Adrenal gland (tissue), 5 donors: ENCODE data around the gene SLC35C1.

Experiments used
- POLR2A ChIP-seq, 2 donors: fragments of 450-650 bp; IDR thresholded peaks; one replicate each; pipeline ENCODE4 v1.6.1; 2017; ENCODE audit warnings: antibody characterized with exemption in 2 of 2, mild to moderate bottlenecking in 2 of 2, moderate library complexity in 1 of 2
- TF ChIP-seq, protein P1 (sequence below), 6 experiments: fragments of 450-650 bp in 4 of 6; fragments of 200-600 bp in 2 of 6; sonication (generic) in 1 of 6; IDR thresholded peaks; 1 replicate in 5 of 6; 2 replicates in 1 of 6; pipeline versions ENCODE4 v1.5.1 to v1.8.0; 2016 to 2021; ENCODE audit warnings: antibody characterized with exemption in 6 of 6, mild to moderate bottlenecking in 2 of 6, moderate library complexity in 1 of 6
- donor health status: DM: no; HTN: no; CAD: no.

DNA sequence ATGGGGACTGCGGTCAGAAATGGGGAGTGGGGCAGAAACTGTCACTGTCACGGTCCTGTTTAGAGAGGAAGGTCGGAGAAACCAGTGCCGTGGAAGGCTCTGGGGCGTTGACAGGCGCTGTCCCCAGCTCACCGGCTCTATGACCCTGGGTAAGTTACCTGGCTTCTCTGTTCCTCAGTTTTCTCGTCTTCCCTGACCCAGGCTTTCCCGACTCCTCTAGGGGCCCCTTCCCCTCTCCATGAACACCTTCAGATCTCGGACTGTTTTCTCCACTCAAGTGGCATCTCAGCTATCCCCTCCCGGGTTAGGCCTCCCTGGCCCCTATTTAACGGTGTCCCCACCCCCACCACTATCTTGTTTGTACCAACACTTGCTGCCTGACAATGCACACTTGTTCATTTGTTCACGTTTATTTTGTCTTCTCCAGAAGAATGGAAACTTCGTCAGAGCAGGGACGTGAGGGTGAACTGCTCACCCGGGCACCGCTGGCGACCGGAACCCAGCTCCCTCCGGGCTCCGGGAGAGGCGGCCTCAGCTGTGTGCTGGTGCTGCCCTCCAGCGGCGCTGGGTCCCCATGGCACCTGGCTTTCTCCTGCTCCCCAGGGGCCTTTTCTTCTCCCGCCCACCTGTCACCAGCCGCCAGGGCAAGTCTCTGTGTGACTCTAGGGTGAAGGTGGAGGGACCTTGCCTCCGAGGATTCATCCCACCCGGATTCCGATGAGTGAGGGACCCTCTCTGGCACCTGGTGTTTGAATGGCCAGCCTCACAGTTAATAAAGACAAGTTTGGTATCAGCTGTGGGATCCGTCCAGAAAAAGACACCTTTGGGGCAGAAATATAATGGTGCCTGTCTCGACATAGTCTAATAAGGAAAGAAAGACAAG, 33.1 kb upstream of the SLC35C1 start:
- no peak for TF ChIP-seq POLR2A (IDR thresholded peaks at IDR 0.05)
- TF ChIP-seq, protein P1, sequence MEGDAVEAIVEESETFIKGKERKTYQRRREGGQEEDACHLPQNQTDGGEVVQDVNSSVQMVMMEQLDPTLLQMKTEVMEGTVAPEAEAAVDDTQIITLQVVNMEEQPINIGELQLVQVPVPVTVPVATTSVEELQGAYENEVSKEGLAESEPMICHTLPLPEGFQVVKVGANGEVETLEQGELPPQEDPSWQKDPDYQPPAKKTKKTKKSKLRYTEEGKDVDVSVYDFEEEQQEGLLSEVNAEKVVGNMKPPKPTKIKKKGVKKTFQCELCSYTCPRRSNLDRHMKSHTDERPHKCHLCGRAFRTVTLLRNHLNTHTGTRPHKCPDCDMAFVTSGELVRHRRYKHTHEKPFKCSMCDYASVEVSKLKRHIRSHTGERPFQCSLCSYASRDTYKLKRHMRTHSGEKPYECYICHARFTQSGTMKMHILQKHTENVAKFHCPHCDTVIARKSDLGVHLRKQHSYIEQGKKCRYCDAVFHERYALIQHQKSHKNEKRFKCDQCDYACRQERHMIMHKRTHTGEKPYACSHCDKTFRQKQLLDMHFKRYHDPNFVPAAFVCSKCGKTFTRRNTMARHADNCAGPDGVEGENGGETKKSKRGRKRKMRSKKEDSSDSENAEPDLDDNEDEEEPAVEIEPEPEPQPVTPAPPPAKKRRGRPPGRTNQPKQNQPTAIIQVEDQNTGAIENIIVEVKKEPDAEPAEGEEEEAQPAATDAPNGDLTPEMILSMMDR (IDR thresholded peaks at IDR 0.05) = peak; percentile 84 to 95 (median 90)
